DMS153 (cell line): ENCODE measurements around the gene NPFFR1.
"Not testable (repeated sequence)": the region's sequence is repeated elsewhere in the genome, so short reads cannot be mapped to it uniquely, and the experiment has no call there.

Experiments
- DNase-seq: peaks from one replicate; lab custom pipeline; 2025; lab: John Stamatoyannopoulos, UW

The NPFFR1 gene

GRCh38 chr10:70255329-70256299 is 28.2 kb downstream of the NPFFR1 start:
- DNase-seq: no peak

GRCh38 chr10:70254778-70255328 is 29.0 kb downstream of the NPFFR1 start:
- DNase-seq: no peak

GRCh38 chr10:70253878-70254765 is 29.7 kb downstream of the NPFFR1 start:
- no peak for DNase-seq

GRCh38 chr10:70250961-70251680 is 32.7 kb downstream of the NPFFR1 start:
- DNase-seq: no peak

- no peak for DNase-seq
Observed at GRCh38 chr10:70247360-70247759, 36.4 kb downstream of the NPFFR1 start.

GRCh38 chr10:70241081-70241480 is 42.7 kb downstream of the NPFFR1 start:
- DNase-seq: no peak

- not testable (repeated sequence) for DNase-seq
Observed at GRCh38 chr10:70239986-70240385, 43.8 kb downstream of the NPFFR1 start.

GRCh38 chr10:70239077-70239976 is 44.5 kb downstream of the NPFFR1 start:
- DNase-seq: not testable (repeated sequence)

- not testable (repeated sequence) for DNase-seq
Observed at GRCh38 chr10:70237958-70238536, 45.8 kb downstream of the NPFFR1 start.

GRCh38 chr10:70234668-70235447 is 48.9 kb downstream of the NPFFR1 start:
- DNase-seq: no peak

GRCh38 chr10:70233939-70234300 is 49.9 kb downstream of the NPFFR1 start:
- no peak for DNase-seq

- peak; percentile 92 for DNase-seq
Observed at GRCh38 chr10:70233109-70233938, 50.5 kb downstream of the NPFFR1 start, which contains the start of gene PPA1. TSS of gene PPA1 (minus strand) at chr10:70233429. CDS start at chr10:70233327, 102 bp downstream.

- DNase-seq: no peak
Observed at GRCh38 chr10:70232859-70233108, 51.0 kb downstream of the NPFFR1 start.

- no peak for DNase-seq
Observed at GRCh38 chr10:70232155-70232858, 51.5 kb downstream of the NPFFR1 start.

- no peak for DNase-seq
Observed at GRCh38 chr10:70228491-70228890, 55.3 kb downstream of the NPFFR1 start.

GRCh38 chr10:70227548-70228320 is 56.1 kb downstream of the NPFFR1 start:
- no peak for DNase-seq

GRCh38 chr10:70223728-70224127 is 60.1 kb downstream of the NPFFR1 start:
- DNase-seq: no peak
